ENCODE measurements around the gene FBN3.
A peak's percentile ranks its signal among the peaks of the same experiment; 100 is the strongest.

DNA sequence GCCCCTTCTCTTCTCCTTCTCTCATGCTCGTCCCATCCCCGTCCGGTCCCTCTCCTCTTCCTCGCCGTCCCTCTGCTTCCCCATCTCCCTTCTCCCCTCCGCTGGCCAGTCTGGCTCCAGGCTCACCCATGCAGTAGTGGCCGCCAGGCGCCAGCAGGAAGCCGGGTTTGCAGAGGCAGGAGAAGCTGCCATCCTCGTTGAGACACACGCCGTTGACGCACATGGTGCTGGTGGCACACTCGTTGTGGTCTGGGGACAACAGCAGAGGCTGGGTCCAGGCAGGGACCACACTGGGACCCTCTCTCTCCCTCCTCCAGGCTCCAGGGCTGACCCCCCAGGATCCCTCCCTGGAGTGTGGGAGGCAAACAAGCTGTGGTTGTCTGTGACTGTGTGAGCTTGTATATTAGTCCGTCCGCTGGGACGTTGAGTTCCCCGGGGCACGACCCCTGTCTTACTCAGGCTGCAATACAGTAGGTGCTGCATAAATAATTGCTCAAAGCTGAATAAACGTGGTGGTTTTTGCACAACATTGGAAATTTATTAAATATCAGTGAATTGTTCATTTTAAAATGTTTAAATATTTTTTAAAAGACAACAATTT lies 16.4 kb downstream of the FBN3 start:
- peak; percentile 3; the same call in 1 of the 2 replicates for TF ChIP-seq CTCF (IDR thresholded peaks at IDR 0.05)
- TF ChIP-seq ZFX (IDR thresholded peaks at IDR 0.05; ENCODE audit: borderline replicate concordance): no peak
